ENCODE measurements around the gene CRYAB.
"Not testable (repeated sequence)": the region's sequence is repeated elsewhere in the genome, so short reads cannot be mapped to it uniquely, and the experiment has no call there.

Gene CRYAB

GRCh38 chr11:111886844-111887243, 24.7 kb downstream of the CRYAB start:
- H3K36me3 ChIP-seq (replicated peaks) = no peaks in the 10 kb centered on the region
- no peaks in the 10 kb centered on the region for H3K27me3 ChIP-seq (replicated peaks)
- no peak overlapping the region for H3K27ac ChIP-seq
- no peak overlapping the region for H3K4me3 ChIP-seq (ENCODE audit: low read depth, low read length)
- no peak for TF ChIP-seq CTCF (IDR thresholded peaks at IDR 0.05; ENCODE audit: low read depth, low read length, missing control alignments)
- DNase-seq = no peak
- in situ Hi-C loops (cut with HindIII; ENCODE audit: low pct_ligation_motif_present, low sequenced_read_pairs) = no loop called here

- Histone ChIP-seq H3K27ac (no peak overlapping the region), H3K27me3 (replicated peaks) (no peaks in the 10 kb centered on the region), H3K4me3 (ENCODE audit: low read depth, low read length) (no peak overlapping the region), H3K36me3 (replicated peaks) (no peaks in the 10 kb centered on the region)
- in situ Hi-C loops (cut with HindIII; ENCODE audit: low pct_ligation_motif_present, low sequenced_read_pairs) = no loop called here
- no peak for DNase-seq
- TF ChIP-seq CTCF (IDR thresholded peaks at IDR 0.05; ENCODE audit: low read depth, low read length, missing control alignments) = no peak
These were observed 25.5 kb downstream of the CRYAB start for GRCh38 chr11:111886032-111886431.

GRCh38 chr11:111885053-111885452, 26.5 kb downstream of the CRYAB start:
- in situ Hi-C loops (cut with HindIII; ENCODE audit: low pct_ligation_motif_present, low sequenced_read_pairs); DNase-seq; H3K27ac ChIP-seq; H3K36me3 ChIP-seq (replicated peaks); H3K4me3 ChIP-seq (ENCODE audit: low read depth, low read length); H3K27me3 ChIP-seq (replicated peaks): not testable (repeated sequence)

- H3K27me3 ChIP-seq (replicated peaks) = no peaks in the 10 kb centered on the region
- no peak overlapping the region for H3K27ac ChIP-seq
- H3K4me3 ChIP-seq (ENCODE audit: low read depth, low read length) = no peak overlapping the region
- in situ Hi-C loops (cut with HindIII; ENCODE audit: low pct_ligation_motif_present, low sequenced_read_pairs) = no loop called here
- no peaks in the 10 kb centered on the region for H3K36me3 ChIP-seq (replicated peaks)
- no peak for DNase-seq
- no peak for TF ChIP-seq CTCF (IDR thresholded peaks at IDR 0.05; ENCODE audit: low read depth, low read length, missing control alignments)
These were observed 29.4 kb downstream of the CRYAB start for GRCh38 chr11:111882202-111882601.

- DNase-seq = no peak
- H3K27me3 ChIP-seq (replicated peaks) = no peaks in the 10 kb centered on the region
- peaks cover 2% of the 10 kb centered on the region for H3K36me3 ChIP-seq (replicated peaks)
- H3K27ac ChIP-seq = peak overlapping the region; percentile 96
- H3K4me3 ChIP-seq (ENCODE audit: low read depth, low read length) = peak overlapping the region; percentile 89
- TF ChIP-seq CTCF (IDR thresholded peaks at IDR 0.05; ENCODE audit: low read depth, low read length, missing control alignments) = no peak
- in situ Hi-C loops (cut with HindIII; ENCODE audit: low pct_ligation_motif_present, low sequenced_read_pairs) = no loop called here
These were observed 32.0 kb downstream of the CRYAB start for GRCh38 chr11:111879637-111879960.

- DNase-seq = peak; percentile 97
- Histone ChIP-seq H3K27me3 (replicated peaks) (no peaks in the 10 kb centered on the region), H3K4me3 (ENCODE audit: low read depth, low read length) (peak within 1 kb of the TSS; percentile 89), H3K36me3 (replicated peaks) (peaks cover 2% of the 10 kb centered on the region), H3K27ac (peak within 1 kb of the TSS; percentile 96)
- in situ Hi-C loops (cut with HindIII; ENCODE audit: low pct_ligation_motif_present, low sequenced_read_pairs) = no loop called here
- peak; percentile 96 for TF ChIP-seq CTCF (IDR thresholded peaks at IDR 0.05; ENCODE audit: low read depth, low read length, missing control alignments)
These were observed 32.5 kb downstream of the CRYAB start, which contains the start of the genes CFAP68 and FDXACB1 for GRCh38 chr11:111878849-111879636. Gene CFAP68, plus strand, starts transcription at chr11:111879541. Its CDS starts 20 bp downstream, at chr11:111879561. Gene FDXACB1, minus strand, starts transcription at chr11:111879165. Its CDS starts 33 bp downstream, at chr11:111879132.
